SK-N-SH (cell line): Measurements from ENCODE around the gene VPS33A.

Source experiments
- ELF1 ChIP-seq: IDR thresholded peaks from 2 replicates; pipeline ENCODE4 v1.4.0; 2012
- EP300 ChIP-seq, 2 experiments: IDR thresholded peaks; 2 replicates each; pipeline versions ENCODE4 v1.4.0 to v1.6.1; 2012; ENCODE audit warnings: borderline replicate concordance in 1 of 2, low read depth in 1 of 2, low read length in 1 of 2
- EZH2phosphoT487 ChIP-seq: fragments of 200-600 bp; sonication (generic); IDR thresholded peaks from 2 replicates; pipeline ENCODE4 v1.6.1; 2017; ENCODE audit warnings: low read depth, mixed run types, mild to moderate bottlenecking, antibody characterized with exemption, moderate library complexity, borderline replicate concordance
- FOXM1 ChIP-seq: IDR thresholded peaks from 2 replicates; pipeline ENCODE4 v1.4.0; 2012; ENCODE audit warnings: low read depth, mild to moderate bottlenecking
- NFIC ChIP-seq: IDR thresholded peaks from 2 replicates; pipeline ENCODE4 v1.4.0; 2012; ENCODE audit warnings: borderline replicate concordance
- POLR2AphosphoS5 ChIP-seq: IDR thresholded peaks from 2 replicates; pipeline ENCODE4 v1.6.1; 2012; ENCODE audit warnings: low read depth, low read length
- RAD21 ChIP-seq: IDR thresholded peaks from 2 replicates; pipeline ENCODE4 v1.6.1; 2012; ENCODE audit warnings: mild to moderate bottlenecking, low read length
- SMC3 ChIP-seq: IDR thresholded peaks from 2 replicates; pipeline ENCODE4 v1.6.1; 2012; ENCODE audit warnings: low read depth, low read length, improper control_type of control experiment
- TAF1 ChIP-seq: IDR thresholded peaks from 2 replicates; pipeline ENCODE4 v1.6.1; 2012; ENCODE audit warnings: low read depth, mild to moderate bottlenecking, low read length, moderate library complexity, borderline replicate concordance
- TEAD4 ChIP-seq: IDR thresholded peaks from 2 replicates; pipeline ENCODE4 v1.4.0; 2012; ENCODE audit warnings: mild to moderate bottlenecking, borderline replicate concordance; ENCODE audit not compliant: insufficient read depth
- TF ChIP-seq, protein P1 (sequence below): IDR thresholded peaks from 2 replicates; pipeline ENCODE4; 2012
- TF ChIP-seq, protein P2 (sequence below): IDR thresholded peaks from 2 replicates; pipeline ENCODE4 v1.6.1; 2012; ENCODE audit warnings: mild to moderate bottlenecking, low read depth, low read length, moderate library complexity
- TF ChIP-seq, protein P3 (sequence below): fragments of 200-600 bp; sonication (generic); IDR thresholded peaks from 2 replicates; pipeline ENCODE4 v1.6.1; 2017; ENCODE audit warnings: antibody characterized with exemption, mild to moderate bottlenecking, moderate library complexity
- TF ChIP-seq, protein P4 (sequence below): IDR thresholded peaks from 2 replicates; pipeline ENCODE4 v1.4.0; 2012; ENCODE audit warnings: low read depth

DNA sequence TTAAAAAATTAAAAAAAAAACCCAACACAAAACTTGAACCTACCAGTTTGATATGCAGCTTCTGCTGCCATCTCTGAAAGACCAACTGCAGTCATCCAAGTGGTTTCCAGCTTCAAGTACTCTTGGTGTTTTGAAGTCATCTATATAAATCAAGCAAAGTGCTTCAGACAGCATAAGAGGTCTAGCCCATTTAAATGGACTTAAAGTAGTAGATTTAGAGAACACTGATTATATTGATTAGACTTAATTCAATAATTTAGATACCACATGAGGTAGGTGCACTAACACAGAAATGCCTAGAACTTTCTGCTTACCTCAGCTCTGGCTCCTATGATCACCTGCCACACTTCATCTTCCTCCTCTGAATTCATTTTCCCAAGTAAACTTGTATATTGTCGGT, 49.8 kb downstream of the VPS33A start:
- TF ChIP-seq, protein P1, sequence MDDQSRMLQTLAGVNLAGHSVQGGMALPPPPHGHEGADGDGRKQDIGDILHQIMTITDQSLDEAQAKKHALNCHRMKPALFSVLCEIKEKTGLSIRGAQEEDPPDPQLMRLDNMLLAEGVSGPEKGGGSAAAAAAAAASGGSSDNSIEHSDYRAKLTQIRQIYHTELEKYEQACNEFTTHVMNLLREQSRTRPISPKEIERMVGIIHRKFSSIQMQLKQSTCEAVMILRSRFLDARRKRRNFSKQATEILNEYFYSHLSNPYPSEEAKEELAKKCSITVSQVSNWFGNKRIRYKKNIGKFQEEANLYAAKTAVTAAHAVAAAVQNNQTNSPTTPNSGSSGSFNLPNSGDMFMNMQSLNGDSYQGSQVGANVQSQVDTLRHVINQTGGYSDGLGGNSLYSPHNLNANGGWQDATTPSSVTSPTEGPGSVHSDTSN = no peak
- no peak for TF ChIP-seq POLR2AphosphoS5
- TF ChIP-seq, protein P2, sequence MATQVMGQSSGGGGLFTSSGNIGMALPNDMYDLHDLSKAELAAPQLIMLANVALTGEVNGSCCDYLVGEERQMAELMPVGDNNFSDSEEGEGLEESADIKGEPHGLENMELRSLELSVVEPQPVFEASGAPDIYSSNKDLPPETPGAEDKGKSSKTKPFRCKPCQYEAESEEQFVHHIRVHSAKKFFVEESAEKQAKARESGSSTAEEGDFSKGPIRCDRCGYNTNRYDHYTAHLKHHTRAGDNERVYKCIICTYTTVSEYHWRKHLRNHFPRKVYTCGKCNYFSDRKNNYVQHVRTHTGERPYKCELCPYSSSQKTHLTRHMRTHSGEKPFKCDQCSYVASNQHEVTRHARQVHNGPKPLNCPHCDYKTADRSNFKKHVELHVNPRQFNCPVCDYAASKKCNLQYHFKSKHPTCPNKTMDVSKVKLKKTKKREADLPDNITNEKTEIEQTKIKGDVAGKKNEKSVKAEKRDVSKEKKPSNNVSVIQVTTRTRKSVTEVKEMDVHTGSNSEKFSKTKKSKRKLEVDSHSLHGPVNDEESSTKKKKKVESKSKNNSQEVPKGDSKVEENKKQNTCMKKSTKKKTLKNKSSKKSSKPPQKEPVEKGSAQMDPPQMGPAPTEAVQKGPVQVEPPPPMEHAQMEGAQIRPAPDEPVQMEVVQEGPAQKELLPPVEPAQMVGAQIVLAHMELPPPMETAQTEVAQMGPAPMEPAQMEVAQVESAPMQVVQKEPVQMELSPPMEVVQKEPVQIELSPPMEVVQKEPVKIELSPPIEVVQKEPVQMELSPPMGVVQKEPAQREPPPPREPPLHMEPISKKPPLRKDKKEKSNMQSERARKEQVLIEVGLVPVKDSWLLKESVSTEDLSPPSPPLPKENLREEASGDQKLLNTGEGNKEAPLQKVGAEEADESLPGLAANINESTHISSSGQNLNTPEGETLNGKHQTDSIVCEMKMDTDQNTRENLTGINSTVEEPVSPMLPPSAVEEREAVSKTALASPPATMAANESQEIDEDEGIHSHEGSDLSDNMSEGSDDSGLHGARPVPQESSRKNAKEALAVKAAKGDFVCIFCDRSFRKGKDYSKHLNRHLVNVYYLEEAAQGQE = no peak
- no peak for TF ChIP-seq RAD21
- no peak for TF ChIP-seq SMC3
- TF ChIP-seq, protein P3, sequence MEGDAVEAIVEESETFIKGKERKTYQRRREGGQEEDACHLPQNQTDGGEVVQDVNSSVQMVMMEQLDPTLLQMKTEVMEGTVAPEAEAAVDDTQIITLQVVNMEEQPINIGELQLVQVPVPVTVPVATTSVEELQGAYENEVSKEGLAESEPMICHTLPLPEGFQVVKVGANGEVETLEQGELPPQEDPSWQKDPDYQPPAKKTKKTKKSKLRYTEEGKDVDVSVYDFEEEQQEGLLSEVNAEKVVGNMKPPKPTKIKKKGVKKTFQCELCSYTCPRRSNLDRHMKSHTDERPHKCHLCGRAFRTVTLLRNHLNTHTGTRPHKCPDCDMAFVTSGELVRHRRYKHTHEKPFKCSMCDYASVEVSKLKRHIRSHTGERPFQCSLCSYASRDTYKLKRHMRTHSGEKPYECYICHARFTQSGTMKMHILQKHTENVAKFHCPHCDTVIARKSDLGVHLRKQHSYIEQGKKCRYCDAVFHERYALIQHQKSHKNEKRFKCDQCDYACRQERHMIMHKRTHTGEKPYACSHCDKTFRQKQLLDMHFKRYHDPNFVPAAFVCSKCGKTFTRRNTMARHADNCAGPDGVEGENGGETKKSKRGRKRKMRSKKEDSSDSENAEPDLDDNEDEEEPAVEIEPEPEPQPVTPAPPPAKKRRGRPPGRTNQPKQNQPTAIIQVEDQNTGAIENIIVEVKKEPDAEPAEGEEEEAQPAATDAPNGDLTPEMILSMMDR = no peak
- TF ChIP-seq TEAD4 = no peak
- TF ChIP-seq EP300 (IDR thresholded peaks at IDR 0.05; ENCODE audit: borderline replicate concordance in 1 of 2, low read depth in 1 of 2, low read length in 1 of 2) = no peak
- TF ChIP-seq, protein P4, sequence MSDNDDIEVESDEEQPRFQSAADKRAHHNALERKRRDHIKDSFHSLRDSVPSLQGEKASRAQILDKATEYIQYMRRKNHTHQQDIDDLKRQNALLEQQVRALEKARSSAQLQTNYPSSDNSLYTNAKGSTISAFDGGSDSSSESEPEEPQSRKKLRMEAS = no peak
- TF ChIP-seq TAF1 = no peak
- no peak for TF ChIP-seq FOXM1
- no peak for TF ChIP-seq EZH2phosphoT487
- TF ChIP-seq NFIC = no peak
- no peak for TF ChIP-seq ELF1
